AG09309 (cell line): Measurements from ENCODE around the gene PGC.
A peak's percentile ranks its signal among the peaks of the same experiment; 100 is the strongest.

Experiments
- DNase-seq: peaks from one replicate; pipeline ENCODE4 v3.0.0-alpha.2; 2010; ENCODE audit warnings: low read depth
- H3K4me3 ChIP-seq: 2 replicates; pipeline ENCODE4 v1.5.1; 2011; ENCODE audit warnings: mild to moderate bottlenecking, low read depth, low read length, moderate library complexity; ENCODE audit not compliant: control insufficient read depth
- CTCF ChIP-seq: IDR thresholded peaks from 2 replicates; pipeline ENCODE4 v1.5.1; 2011; ENCODE audit warnings: mild to moderate bottlenecking, low read depth, low read length, inconsistent platforms; ENCODE audit not compliant: insufficient read depth, control insufficient read depth; ENCODE audit errors: missing control alignments

PGC gene

GRCh38 chr6:41740366-41741162, 6.6 kb downstream of the PGC start:
- no peak overlapping the region for H3K4me3 ChIP-seq
- no peak for TF ChIP-seq CTCF
- DNase-seq: no peak

GRCh38 chr6:41739041-41739440, 8.2 kb downstream of the PGC start:
- DNase-seq: no peak
- no peak for TF ChIP-seq CTCF
- H3K4me3 ChIP-seq: no peak overlapping the region

GRCh38 chr6:41737591-41738130, 9.5 kb downstream of the PGC start:
- DNase-seq: no peak
- H3K4me3 ChIP-seq: no peak overlapping the region
- no peak for TF ChIP-seq CTCF

- no peak for TF ChIP-seq CTCF
- H3K4me3 ChIP-seq: no peak overlapping the region
- DNase-seq: no peak
Observed at GRCh38 chr6:41736800-41737555, 10.2 kb downstream of the PGC start.

GRCh38 chr6:41736186-41736733, 10.9 kb downstream of the PGC start:
- no peak overlapping the region for H3K4me3 ChIP-seq
- no peak for TF ChIP-seq CTCF
- no peak for DNase-seq

- H3K4me3 ChIP-seq: peak within 1 kb of the TSS; percentile 78
- peak; percentile 83 for TF ChIP-seq CTCF
- DNase-seq: no peak
Observed at GRCh38 chr6:41735427-41736185, 11.6 kb downstream of the PGC start, which contains the start of gene TFEB. TFEB (minus strand) TSS chr6:41735608; CDS start chr6:41691213, 44,395 bp downstream.
